K562 (cell line): ENCODE data around the gene CNTN6. TPM values are rescaled to one million over a fixed set of nuclear protein-coding genes. Genes with fewer than 3 reads are reported as not detected.

ENCODE experiments used
- ATAC-seq: fragments of 200-7000 bp; cut with Tn5 transposase; 3 replicates; pipeline ENCODE4 v1.9.1; 2020; ENCODE audit warnings: moderate library complexity
- BruUV-seq: library from RNA; stranded (reverse); fragments of 400-500 nt; replicated peaks from 2 replicates; lab custom pipeline; 2021; lab: Mats Ljungman, UMichigan
- CTCF ChIA-PET: fragments of 300-600 bp; formaldehyde crosslinking; extraction: SDS; loops from one replicate; lab custom pipeline; 2021; ENCODE audit warnings: low intra/inter-chr PET ratio; lab: Yijun Ruan, JAX
- POLR2A ChIA-PET: fragments of 300-600, 350-650 bp; sonication (Branson Sonifier 250); formaldehyde crosslinking; extraction: SDS; loops from one replicate; lab custom pipeline; 2021; ENCODE audit warnings: antibody characterized with exemption, inconsistent platforms; lab: Yijun Ruan, JAX
- DNase-seq, 4 experiments: peaks; one replicate each; pipeline versions ENCODE4 v3.0.0 to v3.0.0-alpha.2; 2011 to 2018; ENCODE audit warnings: low spot score in 3 of 4, mixed read lengths in 3 of 4; ENCODE audit errors: extremely low read depth in 1 of 4
- FAIRE-seq: peaks from 2 replicates; lab custom pipeline; 2011; peaks lifted over from hg19 to GRCh38; lab: Jason Lieb, UNC
- H2AFZ ChIP-seq: 2 replicates; pipeline ENCODE4 v1.6.0; 2011; ENCODE audit warnings: low read depth, low read length, control low read depth, inconsistent platforms
- H3K27ac ChIP-seq: fragments of 200-600 bp; 3 replicates; pipeline ENCODE4 v1.8.0; 2011; ENCODE audit warnings: low read depth, mild to moderate bottlenecking, control low read depth, inconsistent platforms, low read length, moderate library complexity, mixed read lengths; ENCODE audit errors: extremely low read depth
- H3K27me3 ChIP-seq, 2 experiments: fragments of 300-600 bp in 1 of 2; 2 replicates in 1 of 2; 3 replicates in 1 of 2; pipeline versions ENCODE4 v1.6.0 to v1.8.0; 2011; ENCODE audit warnings: inconsistent platforms in 2 of 2, low read length in 2 of 2, mild to moderate bottlenecking in 1 of 2, mixed read lengths in 1 of 2, moderate library complexity in 1 of 2; ENCODE audit not compliant: control insufficient read depth in 2 of 2, insufficient read depth in 2 of 2
- H3K36me3 ChIP-seq: fragments of 300-600 bp; 3 replicates; pipeline ENCODE4 v1.8.0; 2011; ENCODE audit warnings: mild to moderate bottlenecking, low read length, inconsistent platforms; ENCODE audit not compliant: control insufficient read depth, insufficient read depth
- H3K4me1 ChIP-seq, 2 experiments: fragments of 200-600 bp in 1 of 2; replicated peaks in 1 of 2; 2 replicates in 1 of 2; 3 replicates in 1 of 2; pipeline versions ENCODE4 v1.5.1 to v1.8.0; 2011; ENCODE audit warnings: inconsistent platforms in 2 of 2, low read length in 2 of 2, mild to moderate bottlenecking in 1 of 2, mixed read lengths in 1 of 2, moderate library complexity in 1 of 2; ENCODE audit not compliant: control insufficient read depth in 2 of 2, insufficient read depth in 2 of 2
- H3K4me2 ChIP-seq: 2 replicates; pipeline ENCODE4 v1.6.1; 2011; ENCODE audit warnings: low read length, control low read depth, inconsistent platforms, mixed read lengths; ENCODE audit not compliant: insufficient read depth
- H3K4me3 ChIP-seq: fragments of 200-600 bp; sonication (generic), shearing (Covaris generic); 2 replicates; pipeline ENCODE4 v1.5.1; 2016; ENCODE audit warnings: control low read depth, inconsistent platforms
- H3K79me2 ChIP-seq: fragments of 200-600 bp; 3 replicates; pipeline ENCODE4 v1.8.0; 2011; ENCODE audit warnings: low read length, inconsistent platforms; ENCODE audit not compliant: control insufficient read depth, insufficient read depth
- H3K9ac ChIP-seq, 2 experiments: 2 replicates each; pipeline versions ENCODE4 v1.6.0 to v1.6.1; 2011; ENCODE audit warnings: low read depth in 2 of 2, low read length in 2 of 2, control low read depth in 1 of 2, inconsistent platforms in 1 of 2, mild to moderate bottlenecking in 1 of 2, mixed read lengths in 1 of 2; ENCODE audit not compliant: insufficient read depth in 1 of 2
- H3K9me1 ChIP-seq: one replicate; pipeline ENCODE4 v1.6.0; 2011; ENCODE audit warnings: inconsistent platforms, mild to moderate bottlenecking, low read length, moderate library complexity; ENCODE audit not compliant: control insufficient read depth, insufficient read depth
- H3K9me3 ChIP-seq: replicated peaks from 2 replicates; pipeline ENCODE4 v1.5.1; 2011; ENCODE audit warnings: low read depth, low read length, inconsistent platforms; ENCODE audit not compliant: control insufficient read depth, insufficient read depth
- H4K20me1 ChIP-seq: replicated peaks from 2 replicates; pipeline ENCODE4 v1.6.1; 2011; ENCODE audit warnings: low read length, inconsistent platforms, mixed read lengths; ENCODE audit not compliant: control insufficient read depth, insufficient read depth
- BCLAF1 ChIP-seq, 2 experiments: fragments of 450-650 bp in 1 of 2; IDR thresholded peaks; 2 replicates each; pipeline ENCODE4 v1.6.1; 2011 to 2017; ENCODE audit warnings: low read depth in 2 of 2, antibody characterized with exemption in 1 of 2, borderline replicate concordance in 1 of 2, low read length in 1 of 2, mild to moderate bottlenecking in 1 of 2, mixed read lengths in 1 of 2; ENCODE audit not compliant: control insufficient read depth in 1 of 2
- BRCA1 ChIP-seq, 2 experiments: fragments of 450-650 bp in 1 of 2; sonication (generic) in 1 of 2; formaldehyde crosslinking in 1 of 2; IDR thresholded peaks; 2 replicates each; pipeline versions ENCODE4 v1.5.0 to v1.6.1; 2017 to 2020; ENCODE audit warnings: mild to moderate bottlenecking in 1 of 2, missing genetic modification reagents in 1 of 2
- BRF1 ChIP-seq: IDR thresholded peaks from 3 replicates; pipeline ENCODE4 v1.6.1; 2011; ENCODE audit warnings: borderline replicate concordance, mild to moderate bottlenecking; ENCODE audit not compliant: insufficient read length; ENCODE audit errors: extremely low read depth
- CREB3 ChIP-seq: fragments of 450-650 bp; conservative IDR thresholded peaks from 2 replicates; pipeline ENCODE4 v1.6.1; 2016; ENCODE audit warnings: missing genetic modification characterization, low read depth, mild to moderate bottlenecking, missing compliant biosample characterization, moderate library complexity
- CTCF ChIP-seq, 3 experiments: IDR thresholded peaks in 2 of 3; conservative IDR thresholded peaks in 1 of 3; 2 replicates each; pipeline ENCODE4 v1.5.1; 2011 to 2012; ENCODE audit warnings: low read length in 3 of 3, mild to moderate bottlenecking in 3 of 3, control low read depth in 2 of 3, improper control_type of control experiment in 1 of 3, inconsistent platforms in 1 of 3, low read depth in 1 of 3, mixed read lengths in 1 of 3, moderate library complexity in 1 of 3; ENCODE audit not compliant: insufficient read depth in 2 of 3
- KHSRP ChIP-seq: fragments of 450-650 bp; IDR thresholded peaks from 2 replicates; pipeline ENCODE4 v1.6.1; 2017
- MTA3 ChIP-seq: fragments of 450-650 bp; formaldehyde crosslinking; IDR thresholded peaks from 2 replicates; pipeline ENCODE4 v1.6.1; 2017; ENCODE audit warnings: mild to moderate bottlenecking, borderline replicate concordance
- TCF7L2 ChIP-seq: fragments of 150-350 bp; IDR thresholded peaks from 2 replicates; pipeline ENCODE4 v1.6.1; 2016; ENCODE audit warnings: low read depth, mild to moderate bottlenecking, low read length, moderate library complexity
- ZFP1 ChIP-seq: fragments of 450-650 bp; formaldehyde crosslinking; IDR thresholded peaks from 2 replicates; pipeline ENCODE4 v1.4.0; 2020; ENCODE audit warnings: mild to moderate bottlenecking, mixed read lengths
- WGBS: fragments of 100-300 bp; shearing (Covaris generic); methylation state at CpG from one replicate; pipeline ENCODE4 v1.1.6; 2016; ENCODE audit warnings: low coverage, mixed read lengths; ENCODE audit not compliant: insufficient coverage; ENCODE audit errors: missing lambda C conversion rate; 5-methylcytosine and 5-hydroxymethylcytosine counted together
- in situ Hi-C: fragments of 300-500 bp; cut with MboI; formaldehyde crosslinking; loops from 4 replicates; pipeline ENCODE4 v1.15.0; 2018; ENCODE audit warnings: inconsistent platforms, mixed read lengths
- intact Hi-C: fragments of 100-400 bp; cut with micrococcal nuclease; formaldehyde crosslinking; loops from 2 replicates; pipeline ENCODE4 v1.14.2; 2022
- polyA plus RNA-seq, 8 experiments: library from polyadenylated mRNA; depleted of rRNA in 4 of 8; stranded (reverse) in 5 of 8; unstranded in 3 of 8; fragments of >200 nt; fragmentation: Nextera tagmentation in 2 of 8; fragmentation: Illumina TruSeq in 1 of 8; extraction: Ambion mirVana in 2 of 8; extraction: Trizol in 1 of 8; gene quantifications; 2 replicates each; pipeline versions ENCODE4 v1.2.1 to v1.2.3, GENCODE V29; 2011 to 2014; ENCODE audit warnings: inconsistent platforms in 1 of 8, missing spikeins in 1 of 8
- total RNA-seq, 7 experiments: library from RNA; depleted of rRNA in 6 of 7; stranded (reverse); fragments of >200 nt in 6 of 7; fragmentation: Illumina TruSeq in 2 of 7; extraction: Trizol in 2 of 7; gene quantifications; 2 replicates each; pipeline versions ENCODE4 v1.2.1 to v1.2.3, GENCODE V29; 2011 to 2021; ENCODE audit warnings: low replicate concordance in 1 of 7
- TF ChIP-seq, protein P1 (sequence below): fragments of 250-450 bp; sonication (Bioruptor Pico); IDR thresholded peaks from 2 replicates; pipeline ENCODE4 v1.8.0; 2021; ENCODE audit warnings: mild to moderate bottlenecking, moderate library complexity
- TF ChIP-seq, protein P2 (sequence below): fragments of 250-450 bp; sonication (Bioruptor Pico); IDR thresholded peaks from 2 replicates; pipeline ENCODE4 v1.8.0; 2021; ENCODE audit warnings: borderline replicate concordance, mild to moderate bottlenecking, moderate library complexity; ENCODE audit not compliant: poor library complexity, severe bottlenecking

The CNTN6 gene
- total and polyA plus RNA-seq, 9 of the 15 experiments (the other 6 are each of a cell fraction or from before 2014, with no cell fraction given) = not detected

GRCh38 chr3:1380926-1381646 is 288.3 kb downstream of the CNTN6 start:
- CTCF ChIA-PET = no interaction called here
- no peaks in the 10 kb centered on the region for H4K20me1 ChIP-seq
- H3K79me2 ChIP-seq = no peaks in the 10 kb centered on the region
- in situ Hi-C loops = no loop called here
- no peaks in the 10 kb centered on the region for H3K9me3 ChIP-seq
- H3K9ac ChIP-seq = no peak overlapping the region
- no peaks in the 10 kb centered on the region for H3K27me3 ChIP-seq
- no peaks in the 10 kb centered on the region for H3K9me1 ChIP-seq
- no TSS peak for BruUV-seq
- no peak overlapping the region for H3K4me2 ChIP-seq
- POLR2A ChIA-PET = no interaction called here
- no peaks in the 10 kb centered on the region for H3K4me1 ChIP-seq
- no peak overlapping the region for H3K27ac ChIP-seq
- TF ChIP-seq CTCF (IDR thresholded peaks at IDR 0.05 in 2 of 3, conservative IDR thresholded peaks at IDR 0.05 in 1 of 3; ENCODE audit: insufficient read depth in 2 of 3, low read depth in 1 of 3, low read length in 3 of 3) (no peak), MTA3 (no peak), BCLAF1 (IDR thresholded peaks at IDR 0.05; ENCODE audit: borderline replicate concordance in 1 of 2, control insufficient read depth in 1 of 2, low read depth in 2 of 2, low read length in 1 of 2) (no peak), BRF1 (no peak), KHSRP (no peak), BRCA1 (IDR thresholded peaks at IDR 0.05) (no peak), BRCA1 (CRISPR knock-in tag; IDR thresholded peaks at IDR 0.05) (no peak), ZFP1 (no peak), TCF7L2 (no peak), CREB3 (tag) (no peak)
- TF ChIP-seq, protein P1, sequence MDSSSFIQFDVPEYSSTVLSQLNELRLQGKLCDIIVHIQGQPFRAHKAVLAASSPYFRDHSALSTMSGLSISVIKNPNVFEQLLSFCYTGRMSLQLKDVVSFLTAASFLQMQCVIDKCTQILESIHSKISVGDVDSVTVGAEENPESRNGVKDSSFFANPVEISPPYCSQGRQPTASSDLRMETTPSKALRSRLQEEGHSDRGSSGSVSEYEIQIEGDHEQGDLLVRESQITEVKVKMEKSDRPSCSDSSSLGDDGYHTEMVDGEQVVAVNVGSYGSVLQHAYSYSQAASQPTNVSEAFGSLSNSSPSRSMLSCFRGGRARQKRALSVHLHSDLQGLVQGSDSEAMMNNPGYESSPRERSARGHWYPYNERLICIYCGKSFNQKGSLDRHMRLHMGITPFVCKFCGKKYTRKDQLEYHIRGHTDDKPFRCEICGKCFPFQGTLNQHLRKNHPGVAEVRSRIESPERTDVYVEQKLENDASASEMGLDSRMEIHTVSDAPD = no peak
- TF ChIP-seq, protein P2, sequence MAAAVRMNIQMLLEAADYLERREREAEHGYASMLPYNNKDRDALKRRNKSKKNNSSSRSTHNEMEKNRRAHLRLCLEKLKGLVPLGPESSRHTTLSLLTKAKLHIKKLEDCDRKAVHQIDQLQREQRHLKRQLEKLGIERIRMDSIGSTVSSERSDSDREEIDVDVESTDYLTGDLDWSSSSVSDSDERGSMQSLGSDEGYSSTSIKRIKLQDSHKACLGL (CRISPR knock-in tag) = no peak
- no peak overlapping the region for H2AFZ ChIP-seq
- DNase-seq (no peak), ATAC-seq (no peak), FAIRE-seq (no peak)
- 0% methylated on average over 8 of the region's 8 CpGs for WGBS
- intact Hi-C loops = no loop called here
- H3K4me3 ChIP-seq = no peak overlapping the region
- no peaks in the 10 kb centered on the region for H3K36me3 ChIP-seq
